ENCODE data around the gene AKAP13. TPM values are rescaled to one million over a fixed set of nuclear protein-coding genes. Genes with fewer than 3 reads are reported as not detected.
A peak's percentile ranks its signal among the peaks of the same experiment; 100 is the strongest.

The AKAP13 gene
- total RNA-seq, 1 donor from 2014 or later, result 184 TPM

GRCh38 chr15:85702321-85703101 lies 322.1 kb downstream of the AKAP13 start:
- DNase-seq (ENCODE audit: low spot score), result no peak

- DNase-seq (ENCODE audit: low spot score), result no peak
These were observed 323.7 kb downstream of the AKAP13 start for GRCh38 chr15:85704066-85704465.

DNA sequence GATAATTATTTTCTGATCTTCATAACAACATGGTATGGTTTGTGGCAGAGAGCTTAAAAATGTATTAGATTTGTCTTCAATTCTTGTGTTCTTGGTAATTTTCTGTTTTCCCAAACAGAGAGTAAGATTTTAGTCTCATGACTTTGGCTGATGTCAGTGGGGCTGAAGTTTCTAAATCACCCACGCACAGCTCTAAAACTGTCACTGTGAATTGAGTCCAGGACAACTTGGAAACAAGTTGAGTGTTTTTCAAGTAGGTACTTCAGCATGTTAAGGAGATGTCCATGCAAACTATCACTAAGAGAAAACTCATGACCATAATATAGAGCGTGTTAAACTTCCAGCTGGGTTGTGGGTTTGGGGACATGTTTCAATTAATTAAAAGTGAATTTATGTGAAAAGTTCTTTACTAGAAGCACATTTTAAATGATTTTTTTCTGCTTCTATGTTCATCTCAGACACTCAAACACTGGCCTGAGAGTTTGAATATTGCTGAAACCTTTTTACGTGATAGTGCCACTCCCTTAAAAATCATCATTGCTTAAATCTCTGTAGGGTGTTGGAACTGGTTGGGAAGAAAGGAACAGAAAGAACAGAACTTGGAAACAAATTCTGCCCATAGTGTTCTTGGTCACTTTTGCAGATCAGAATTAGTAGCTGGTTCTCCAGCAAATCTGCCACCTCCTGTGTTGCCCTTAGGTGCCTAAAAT lies 324.5 kb downstream of the AKAP13 start:
- DNase-seq (ENCODE audit: low spot score), result no peak

DNA sequence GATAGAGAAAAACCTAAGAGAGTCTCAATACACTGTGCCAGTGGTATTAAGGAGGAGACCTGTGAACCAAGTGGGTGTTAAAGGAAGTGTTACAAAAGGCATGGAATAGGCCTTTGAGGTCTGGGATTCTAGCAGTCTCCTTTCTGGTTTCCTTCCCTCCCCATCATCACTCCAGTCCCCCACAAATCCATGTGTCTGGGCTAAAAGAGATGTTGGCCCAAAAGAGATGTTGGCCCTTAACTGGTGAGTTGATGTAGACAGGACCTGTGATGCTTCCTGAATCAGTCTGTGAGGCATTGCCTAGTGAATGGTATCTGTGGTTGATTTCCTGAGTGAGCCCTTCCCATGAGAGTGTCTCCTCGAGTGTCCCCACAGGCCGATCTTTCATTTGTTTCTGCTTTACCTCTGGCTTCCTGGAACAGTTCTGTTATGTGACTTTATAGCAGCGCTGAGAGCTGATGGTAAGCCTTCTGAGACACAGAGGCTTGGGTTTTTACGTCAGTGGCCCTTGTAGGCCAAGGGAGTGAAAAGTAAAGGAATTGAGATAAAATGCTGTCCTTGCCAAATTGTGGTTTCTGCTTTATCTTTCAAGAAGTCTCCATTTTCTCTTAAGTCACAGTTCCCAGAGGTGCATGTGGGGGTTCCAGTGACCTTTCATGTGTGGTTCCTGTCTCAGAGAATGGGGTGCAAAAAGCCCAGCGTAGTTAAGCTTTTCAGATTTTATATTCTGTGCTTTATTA lies 326.5 kb downstream of the AKAP13 start:
- peak; percentile 57 for DNase-seq (ENCODE audit: low spot score)

- peak; percentile 35 for DNase-seq (ENCODE audit: low spot score)
These were observed 327.3 kb downstream of the AKAP13 start for GRCh38 chr15:85707519-85708338.

DNA sequence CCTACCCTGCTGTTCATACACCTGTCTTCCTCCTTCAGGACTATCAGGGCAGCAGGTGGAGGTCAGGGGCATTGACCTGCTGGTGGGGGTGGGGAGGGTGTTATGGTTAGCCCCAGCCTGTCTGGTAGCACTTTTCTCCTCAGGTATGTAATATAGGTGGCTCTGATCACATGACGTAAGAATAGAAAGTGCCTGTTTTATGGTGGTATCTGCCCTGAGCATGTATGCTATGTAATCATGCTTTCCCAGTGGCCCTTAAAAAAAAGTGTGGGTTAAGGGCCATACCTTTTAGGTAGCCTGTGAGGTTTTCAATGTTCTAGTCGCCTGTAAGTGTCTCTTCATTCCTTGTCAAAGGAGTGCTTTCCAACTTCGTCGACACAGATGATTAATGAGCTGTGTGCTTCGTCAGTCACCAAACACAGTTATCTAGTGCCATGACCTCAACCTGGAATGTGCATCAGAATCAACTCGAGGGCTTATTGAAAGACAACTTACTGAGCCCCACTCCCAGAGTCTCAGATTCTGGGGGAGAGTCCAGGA lies 328.1 kb downstream of the AKAP13 start:
- no peak for DNase-seq (ENCODE audit: low spot score)

DNA sequence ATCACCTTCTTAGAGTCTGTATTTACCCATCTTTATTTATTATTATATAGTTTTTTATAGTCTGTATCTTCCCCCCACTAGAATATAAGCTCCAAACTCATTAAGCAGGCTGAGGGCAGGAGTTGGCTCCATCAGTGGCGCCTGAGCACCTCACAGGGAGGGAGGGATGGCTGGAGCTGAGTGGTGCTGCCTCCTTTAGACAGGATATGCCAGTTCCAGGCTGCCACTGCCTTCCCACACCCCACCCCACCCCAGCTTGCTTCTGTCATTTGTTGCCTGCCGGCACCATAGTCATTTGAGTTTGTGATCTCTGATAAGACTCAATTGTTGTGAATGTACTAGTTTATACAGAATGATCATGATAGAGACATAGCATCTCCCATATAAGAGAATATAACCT lies 328.8 kb downstream of the AKAP13 start:
- DNase-seq (ENCODE audit: low spot score), result no peak

DNA sequence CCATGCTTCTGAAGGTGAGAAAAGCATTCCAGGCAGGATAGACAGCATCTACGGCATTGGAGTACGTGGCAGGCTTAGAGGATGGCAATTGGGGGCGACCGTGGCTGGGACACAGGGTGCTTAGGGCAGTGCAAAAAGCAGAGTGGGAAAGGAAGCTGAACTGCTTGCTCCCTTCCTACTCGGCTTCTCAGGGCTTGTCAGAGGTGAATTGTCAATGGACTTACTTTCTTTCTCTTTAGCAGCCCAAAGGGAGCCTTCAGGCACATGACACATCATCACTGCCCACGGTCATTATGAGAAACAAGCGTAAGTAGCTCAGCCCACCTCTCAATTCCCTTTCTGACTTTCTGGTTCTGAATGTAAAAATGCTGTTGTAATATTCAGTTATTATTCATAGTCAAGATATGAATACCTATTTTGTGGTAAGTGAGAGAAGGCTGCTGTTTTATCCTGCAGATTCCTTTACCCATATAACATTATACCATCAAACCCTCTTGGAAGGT lies 330.0 kb downstream of the AKAP13 start:
- DNase-seq (ENCODE audit: low spot score), result no peak

DNA sequence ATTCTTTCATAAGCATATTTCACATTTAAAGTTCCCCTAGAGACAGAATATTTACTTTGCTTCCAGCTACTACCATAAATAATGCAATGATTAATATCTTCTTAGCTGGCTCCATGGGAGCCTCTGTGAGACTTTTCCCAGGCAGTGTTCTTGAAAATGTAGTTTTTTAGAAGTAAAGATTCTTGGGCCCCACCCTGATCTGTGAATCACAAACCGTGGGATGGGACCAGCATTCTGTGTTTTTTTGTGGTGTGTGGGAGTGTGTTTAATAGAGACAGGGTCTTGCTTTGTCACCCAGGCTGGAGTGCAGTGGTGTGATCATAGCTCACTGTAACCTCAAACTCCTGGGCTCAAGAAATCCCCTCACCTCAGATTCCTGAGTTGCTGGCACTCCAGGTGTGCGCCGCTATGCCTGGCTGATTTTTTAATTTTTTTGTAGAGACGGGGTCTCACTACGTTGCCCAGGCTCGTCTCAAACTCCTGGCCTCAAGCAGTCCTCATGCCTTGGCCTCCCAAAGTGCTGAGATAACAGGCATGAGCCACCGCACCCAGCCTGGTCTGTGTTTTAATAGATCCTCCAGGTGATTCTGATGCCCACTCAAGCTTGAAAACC lies 331.3 kb downstream of the AKAP13 start:
- DNase-seq (ENCODE audit: low spot score), result no peak

DNA sequence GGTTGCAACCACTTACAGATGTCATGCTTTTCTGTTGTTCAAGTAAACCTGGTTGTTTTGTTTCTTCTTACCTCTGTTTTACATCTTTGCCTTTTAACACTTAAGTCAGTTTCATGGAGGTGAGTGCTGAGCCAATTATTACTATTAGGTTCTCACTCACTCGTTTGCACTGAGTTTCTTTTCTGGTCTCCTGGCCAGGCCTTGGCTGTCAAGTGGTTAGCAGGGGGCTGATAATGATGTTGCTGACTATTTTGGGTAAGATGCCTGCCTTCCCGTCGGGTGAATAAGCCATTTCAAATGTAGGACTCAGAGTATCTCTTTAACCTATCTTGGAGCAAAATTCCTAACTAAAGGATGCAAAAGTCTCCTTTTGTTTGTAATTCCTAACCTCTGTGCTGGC lies 335.9 kb downstream of the AKAP13 start:
- DNase-seq (ENCODE audit: low spot score), result no peak

- no peak for DNase-seq (ENCODE audit: low spot score)
These were observed 336.8 kb downstream of the AKAP13 start for GRCh38 chr15:85717212-85717611.

DNA sequence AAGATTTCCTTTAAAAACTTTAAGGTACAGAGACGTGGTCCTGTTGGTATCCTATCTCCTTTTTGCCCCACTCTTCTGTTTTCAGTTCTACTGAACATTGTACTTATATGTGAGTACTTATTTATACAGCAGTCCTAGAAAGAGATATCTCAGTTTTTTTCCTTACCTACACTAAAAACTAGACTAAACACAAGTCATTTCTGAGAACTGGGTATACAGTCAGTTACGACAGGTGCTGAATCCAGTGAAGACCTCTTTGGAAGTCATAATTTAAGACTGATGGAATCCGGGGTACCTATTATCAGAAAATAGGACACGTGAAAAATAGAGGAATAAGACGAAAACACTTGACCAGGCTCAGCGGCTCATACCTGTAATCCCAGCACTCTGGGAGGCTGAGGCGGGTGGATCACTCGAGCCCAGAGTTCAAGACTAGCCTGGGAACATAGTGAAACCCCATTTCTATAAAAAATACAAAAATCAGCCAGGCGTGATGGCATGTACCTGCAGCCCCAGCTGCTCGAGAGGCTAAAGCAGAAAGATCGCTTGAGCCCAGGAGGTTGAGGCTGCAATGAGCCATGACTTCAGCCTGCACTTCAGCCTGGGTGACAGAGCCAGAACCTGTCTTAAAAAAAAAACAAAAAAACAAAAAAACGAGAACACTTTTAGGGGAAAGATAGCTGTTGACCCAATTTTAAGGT lies 338.0 kb downstream of the AKAP13 start:
- DNase-seq (ENCODE audit: low spot score), result no peak

DNA sequence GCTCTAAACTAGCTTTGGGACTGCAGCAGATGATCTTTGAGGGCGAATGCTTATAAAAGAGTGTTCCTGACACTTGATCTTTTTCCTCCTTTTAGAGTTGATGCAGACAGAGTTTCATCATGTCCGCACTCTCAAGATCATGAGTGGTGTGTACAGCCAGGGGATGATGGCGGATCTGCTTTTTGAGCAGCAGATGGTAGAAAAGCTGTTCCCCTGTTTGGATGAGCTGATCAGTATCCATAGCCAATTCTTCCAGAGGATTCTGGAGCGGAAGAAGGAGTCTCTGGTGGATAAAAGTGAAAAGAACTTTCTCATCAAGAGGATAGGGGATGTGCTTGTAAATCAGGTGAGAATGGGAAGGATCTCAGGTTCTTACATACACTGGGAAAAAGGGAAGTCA lies 338.6 kb downstream of the AKAP13 start:
- DNase-seq (ENCODE audit: low spot score), result no peak

DNA sequence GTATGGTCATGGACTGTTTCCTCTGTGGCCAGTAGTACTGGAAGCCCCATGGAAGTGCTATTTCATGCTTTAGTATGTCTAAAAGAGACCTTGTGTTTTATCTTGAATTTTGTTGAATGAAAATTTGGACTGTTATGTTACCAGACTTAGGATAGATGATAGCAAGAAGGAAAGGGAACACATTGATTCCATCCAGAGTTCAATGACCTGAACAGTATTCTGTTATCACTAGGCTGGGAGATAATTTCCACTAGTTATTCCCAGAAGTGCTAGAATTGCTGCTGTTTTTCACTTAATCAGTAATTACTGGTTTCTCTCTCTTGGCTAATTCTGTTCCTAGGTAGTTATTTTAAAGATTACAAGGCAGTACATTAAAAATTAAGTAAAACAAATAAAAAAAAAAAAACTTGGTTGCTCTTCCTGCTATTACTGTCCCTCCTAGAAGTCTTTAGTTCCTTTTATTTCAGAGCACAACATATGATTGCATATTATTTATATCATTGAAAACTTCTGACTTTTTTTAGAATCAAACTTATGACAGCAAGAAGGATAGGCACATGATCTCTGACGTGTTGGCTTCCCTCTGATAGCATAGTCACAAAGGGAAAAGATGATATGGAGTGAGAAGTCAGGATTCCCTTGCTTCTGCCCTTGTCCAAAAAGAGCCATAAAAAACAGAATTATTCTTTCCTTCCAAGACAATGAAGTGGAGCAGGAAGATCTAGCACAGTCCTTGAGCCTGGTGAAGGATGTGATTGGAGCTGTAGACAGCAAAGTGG lies 342.2 kb downstream of the AKAP13 start:
- no peak for DNase-seq (ENCODE audit: low spot score)

GRCh38 chr15:85723960-85724945 lies 343.9 kb downstream of the AKAP13 start:
- no peak for DNase-seq (ENCODE audit: low spot score)

DNA sequence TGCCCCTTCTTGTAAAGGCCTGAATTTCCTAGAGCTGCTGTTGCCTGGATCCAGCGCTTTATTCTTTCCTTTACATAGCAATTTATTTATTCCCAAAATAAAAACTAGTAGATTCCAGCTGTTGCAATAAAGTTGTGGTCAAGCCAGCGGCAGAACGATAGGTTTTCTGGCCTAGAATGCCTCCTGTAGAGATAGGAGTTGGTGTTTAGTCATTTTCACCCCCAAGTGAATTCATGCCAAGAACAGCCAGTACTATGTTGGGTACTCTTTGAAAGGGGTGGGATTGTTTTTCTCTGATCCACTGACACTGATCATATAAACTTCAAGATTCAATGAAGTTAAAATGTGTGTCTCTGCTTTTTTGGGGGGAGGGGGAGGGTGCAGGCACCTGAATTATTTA lies 344.6 kb downstream of the AKAP13 start:
- no peak for DNase-seq (ENCODE audit: low spot score)

GRCh38 chr15:85725564-85725963 lies 345.2 kb downstream of the AKAP13 start:
- DNase-seq (ENCODE audit: low spot score), result no peak

GRCh38 chr15:85726454-85726853 lies 346.1 kb downstream of the AKAP13 start:
- no peak for DNase-seq (ENCODE audit: low spot score)
